Measurements from ENCODE around the gene HOXC13. TPM values are rescaled to one million over a fixed set of nuclear protein-coding genes. Genes with fewer than 3 reads are reported as not detected.

The HOXC13 gene
- total RNA-seq, 1 donor from 2014 or later = not detected

DNA sequence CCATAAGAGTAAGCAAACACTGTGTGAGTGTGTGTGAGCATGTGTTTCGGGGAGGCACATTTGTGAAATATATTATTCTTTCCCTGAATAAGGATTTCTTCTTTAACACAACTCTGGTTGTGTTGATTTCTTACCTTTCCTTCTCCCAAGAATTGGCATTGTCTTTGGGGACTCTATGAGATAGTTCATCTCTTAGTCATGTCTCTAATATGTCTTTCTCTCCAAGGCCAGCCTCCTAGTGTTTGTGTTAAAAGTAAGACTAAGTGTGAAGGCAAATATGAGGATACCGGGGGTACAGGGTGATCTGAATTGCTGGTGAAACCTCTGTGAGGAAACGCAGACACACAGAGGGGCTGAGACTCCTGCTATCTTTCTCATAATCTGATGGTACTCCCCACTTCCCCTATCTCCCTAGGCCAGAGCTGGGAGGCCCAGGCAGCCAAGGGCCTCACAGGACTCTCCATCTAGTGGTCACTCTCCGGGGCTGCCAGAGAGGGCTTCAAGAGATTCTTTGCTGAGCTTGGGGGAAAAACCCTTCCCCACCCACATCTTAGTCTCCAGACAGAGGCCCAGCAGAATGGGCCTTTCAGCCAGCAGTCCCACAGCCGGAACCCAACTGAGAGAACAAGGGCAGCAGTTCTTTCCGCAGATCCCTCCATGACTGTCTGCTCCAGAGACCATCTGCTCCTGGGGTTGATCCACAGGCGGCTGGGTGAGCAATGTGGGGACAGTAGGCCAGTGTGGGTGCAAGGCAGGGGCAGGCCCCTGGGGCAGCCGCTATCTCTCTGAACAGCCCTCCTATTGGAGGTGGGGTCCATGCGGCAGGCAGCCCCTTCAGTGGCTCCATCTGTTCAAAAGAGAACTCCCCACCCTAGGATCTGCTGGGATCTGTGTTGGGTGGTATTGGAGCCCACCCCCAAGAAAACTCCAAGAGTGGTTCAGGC, 10.3 kb downstream of the HOXC13 start:
- no peak overlapping the region for H2AFZ ChIP-seq (ENCODE audit: low read depth, low read length)
- Mint-ChIP-seq H3K9me3 (ENCODE audit: unreplicated experiment) (peaks cover 15% of the 10 kb centered on the region), H3K27ac (ENCODE audit: unreplicated experiment) (no peak overlapping the region), H3K36me3 (ENCODE audit: low read depth, unreplicated experiment) (no peaks in the 10 kb centered on the region), H3K4me1 (ENCODE audit: low read depth, unreplicated experiment) (no peaks in the 10 kb centered on the region), H3K4me3 (ENCODE audit: unreplicated experiment) (no peak overlapping the region), H3K27me3 (ENCODE audit: low read depth, unreplicated experiment) (peaks cover 93% of the 10 kb centered on the region)
- no peaks in the 10 kb centered on the region for H3K36me3 ChIP-seq (ENCODE audit: insufficient read depth, low read length)
- no peaks in the 10 kb centered on the region for H3K79me2 ChIP-seq (ENCODE audit: insufficient read depth, low read length)
- no peak overlapping the region for H3K27ac ChIP-seq (ENCODE audit: low read depth, low read length)
- TF ChIP-seq, protein P1, sequence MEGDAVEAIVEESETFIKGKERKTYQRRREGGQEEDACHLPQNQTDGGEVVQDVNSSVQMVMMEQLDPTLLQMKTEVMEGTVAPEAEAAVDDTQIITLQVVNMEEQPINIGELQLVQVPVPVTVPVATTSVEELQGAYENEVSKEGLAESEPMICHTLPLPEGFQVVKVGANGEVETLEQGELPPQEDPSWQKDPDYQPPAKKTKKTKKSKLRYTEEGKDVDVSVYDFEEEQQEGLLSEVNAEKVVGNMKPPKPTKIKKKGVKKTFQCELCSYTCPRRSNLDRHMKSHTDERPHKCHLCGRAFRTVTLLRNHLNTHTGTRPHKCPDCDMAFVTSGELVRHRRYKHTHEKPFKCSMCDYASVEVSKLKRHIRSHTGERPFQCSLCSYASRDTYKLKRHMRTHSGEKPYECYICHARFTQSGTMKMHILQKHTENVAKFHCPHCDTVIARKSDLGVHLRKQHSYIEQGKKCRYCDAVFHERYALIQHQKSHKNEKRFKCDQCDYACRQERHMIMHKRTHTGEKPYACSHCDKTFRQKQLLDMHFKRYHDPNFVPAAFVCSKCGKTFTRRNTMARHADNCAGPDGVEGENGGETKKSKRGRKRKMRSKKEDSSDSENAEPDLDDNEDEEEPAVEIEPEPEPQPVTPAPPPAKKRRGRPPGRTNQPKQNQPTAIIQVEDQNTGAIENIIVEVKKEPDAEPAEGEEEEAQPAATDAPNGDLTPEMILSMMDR (IDR thresholded peaks at IDR 0.05; ENCODE audit: insufficient read depth, low read depth, low read length) = no peak
- no peak for TF ChIP-seq EZH2 (IDR thresholded peaks at IDR 0.05; ENCODE audit: insufficient read depth, low read length)
- no peak overlapping the region for H3K9ac ChIP-seq (ENCODE audit: low read length)
- no peak overlapping the region for H3K4me3 ChIP-seq (ENCODE audit: insufficient read depth, low read depth, low read length)
- H3K4me1 ChIP-seq (ENCODE audit: insufficient read depth, low read length) = no peaks in the 10 kb centered on the region
- H3K9me3 ChIP-seq (ENCODE audit: insufficient read depth, low read depth, low read length) = no peaks in the 10 kb centered on the region
- FAIRE-seq (no peak), DNase-seq (ENCODE audit: low read depth) (no peak)
- no peak overlapping the region for H3K4me2 ChIP-seq (ENCODE audit: low read length)
- H3K27me3 ChIP-seq (ENCODE audit: insufficient read depth, low read length) = peaks cover 93% of the 10 kb centered on the region
- H4K20me1 ChIP-seq (ENCODE audit: insufficient read depth, low read length) = peaks cover 4% of the 10 kb centered on the region

DNA sequence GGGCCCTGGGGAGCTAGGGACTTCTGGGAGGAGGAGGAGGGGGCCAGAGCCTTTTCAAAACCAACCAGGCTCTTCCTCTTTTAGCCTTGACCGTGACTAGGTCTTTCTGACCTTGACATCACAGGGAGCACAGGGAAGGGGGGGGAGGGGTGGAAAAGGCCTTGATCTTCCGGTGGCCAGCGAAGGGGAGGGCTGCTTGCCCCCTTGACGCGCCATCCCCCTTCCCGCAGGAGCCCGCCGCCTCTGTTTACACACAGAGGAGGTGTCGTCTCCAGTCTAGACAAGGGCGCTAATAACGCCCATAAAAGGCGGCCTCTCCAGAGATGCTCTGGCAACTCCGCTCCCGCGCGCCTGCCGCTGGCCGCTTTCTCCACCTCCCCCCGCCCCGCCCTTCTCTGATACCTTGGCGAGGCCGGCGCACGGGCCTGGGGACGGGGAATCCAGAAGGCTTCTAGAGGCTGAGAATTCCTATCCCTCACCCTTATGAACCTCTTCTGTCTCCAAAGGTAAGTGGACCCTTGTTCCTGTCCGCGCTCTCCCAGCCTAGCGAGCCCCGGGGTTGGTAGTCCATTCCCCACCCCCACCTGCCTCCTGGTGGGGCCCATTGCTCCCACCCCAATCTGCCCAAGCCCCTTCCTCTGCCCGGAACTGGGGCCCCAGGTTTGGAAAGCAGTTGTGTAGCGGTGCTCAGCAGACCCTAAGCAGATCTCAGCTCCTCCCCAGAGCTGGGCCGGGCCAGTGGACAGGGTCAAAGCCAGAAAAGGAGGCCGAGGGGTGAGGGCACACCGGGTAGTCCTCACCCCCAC, 11.2 kb downstream of the HOXC13 start:
- Histone ChIP-seq H3K79me2 (ENCODE audit: insufficient read depth, low read length) (no peaks in the 10 kb centered on the region), H3K36me3 (ENCODE audit: insufficient read depth, low read length) (no peaks in the 10 kb centered on the region), H3K27me3 (ENCODE audit: insufficient read depth, low read length) (peaks cover 93% of the 10 kb centered on the region), H3K4me3 (ENCODE audit: insufficient read depth, low read depth, low read length) (no peak overlapping the region), H3K27ac (ENCODE audit: low read depth, low read length) (no peak overlapping the region), H2AFZ (ENCODE audit: low read depth, low read length) (no peak overlapping the region), H4K20me1 (ENCODE audit: insufficient read depth, low read length) (peaks cover 4% of the 10 kb centered on the region), H3K4me2 (ENCODE audit: low read length) (no peak overlapping the region), H3K4me1 (ENCODE audit: insufficient read depth, low read length) (no peaks in the 10 kb centered on the region), H3K9ac (ENCODE audit: low read length) (no peak overlapping the region), H3K9me3 (ENCODE audit: insufficient read depth, low read depth, low read length) (no peaks in the 10 kb centered on the region)
- no peak overlapping the region for H3K27ac Mint-ChIP-seq (ENCODE audit: unreplicated experiment)
- no peak overlapping the region for H3K4me3 Mint-ChIP-seq (ENCODE audit: unreplicated experiment)
- no peak for DNase-seq (ENCODE audit: low read depth)
- H3K9me3 Mint-ChIP-seq (ENCODE audit: unreplicated experiment) = peaks cover 22% of the 10 kb centered on the region
- no peak for TF ChIP-seq EZH2 (IDR thresholded peaks at IDR 0.05; ENCODE audit: insufficient read depth, low read length)
- TF ChIP-seq, protein P1 (IDR thresholded peaks at IDR 0.05; ENCODE audit: insufficient read depth, low read depth, low read length) = no peak
- H3K27me3 Mint-ChIP-seq (ENCODE audit: low read depth, unreplicated experiment) = peaks cover 91% of the 10 kb centered on the region
- H3K4me1 Mint-ChIP-seq (ENCODE audit: low read depth, unreplicated experiment) = no peaks in the 10 kb centered on the region
- H3K36me3 Mint-ChIP-seq (ENCODE audit: low read depth, unreplicated experiment) = no peaks in the 10 kb centered on the region
- FAIRE-seq = no peak
